Measurements from ENCODE around the gene BAD.

Gene BAD

DNA sequence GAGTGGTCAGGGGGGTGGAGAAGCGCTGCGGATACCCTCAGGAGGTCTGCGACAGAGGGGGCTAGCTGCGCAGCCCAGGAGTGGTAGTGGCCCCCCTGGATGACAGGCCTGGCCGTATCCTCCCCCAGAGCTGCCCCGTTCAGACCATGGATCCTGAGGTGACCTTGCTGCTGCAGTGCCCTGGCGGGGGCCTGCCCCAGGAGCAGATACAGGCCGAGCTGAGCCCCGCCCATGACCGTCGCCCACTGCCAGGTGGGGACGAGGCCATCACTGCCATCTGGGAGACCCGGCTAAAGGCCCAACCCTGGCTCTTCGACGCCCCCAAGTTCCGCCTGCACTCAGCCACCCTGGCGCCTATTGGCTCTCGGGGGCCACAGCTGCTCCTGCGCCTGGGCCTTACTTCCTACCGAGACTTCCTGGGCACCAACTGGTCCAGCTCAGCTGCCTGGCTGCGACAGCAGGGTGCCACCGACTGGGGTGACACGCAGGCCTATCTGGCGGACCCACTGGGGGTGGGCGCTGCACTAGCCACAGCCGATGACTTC, 57.9 kb downstream of the BAD start:
- DNase-seq = peak; percentile 48

DNA sequence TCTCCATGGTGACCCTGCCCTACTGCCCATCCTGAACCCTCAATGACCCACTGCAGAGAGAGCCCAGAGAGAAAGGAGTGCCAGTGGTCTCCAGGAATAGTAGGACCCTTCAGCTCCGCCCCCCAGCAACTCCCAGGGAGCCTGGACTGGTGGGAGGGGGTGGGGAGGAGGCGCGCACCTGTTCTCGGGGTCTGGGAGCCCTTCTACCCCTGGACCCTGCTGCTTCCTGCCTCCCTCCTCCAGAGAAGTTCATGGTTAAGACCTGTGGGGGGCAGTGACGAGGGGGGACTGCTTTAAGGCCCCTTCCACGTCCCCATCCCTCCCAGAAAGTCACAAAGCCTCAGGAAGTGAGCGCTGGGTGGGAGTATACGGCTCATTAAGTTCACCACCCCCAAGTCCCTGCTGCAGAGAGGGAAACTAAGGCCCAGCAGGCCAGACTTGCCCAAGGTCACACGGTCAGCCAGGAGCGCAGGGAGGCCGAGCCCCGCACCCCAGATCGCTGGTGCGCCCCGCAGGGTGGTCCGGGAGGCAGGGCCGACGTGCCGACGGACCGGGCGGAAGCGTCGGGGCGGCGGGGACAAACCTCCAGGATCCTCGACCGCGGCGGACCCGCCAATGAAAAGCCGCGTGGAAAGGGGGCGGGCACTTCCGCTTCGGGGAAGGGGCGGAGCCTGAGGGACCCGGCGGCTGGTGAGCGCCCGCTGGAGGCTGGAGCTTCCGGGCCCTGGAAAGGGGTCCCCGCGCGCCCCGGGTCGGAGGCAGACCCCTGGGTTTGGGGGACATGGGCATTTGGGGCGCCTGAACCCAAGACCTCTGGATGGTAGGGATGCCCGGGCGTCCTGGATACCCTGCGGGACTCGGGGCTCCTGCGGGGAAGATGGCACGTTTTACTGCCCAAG, 58.6 kb downstream of the BAD start, which contains the start of the genes NUDT22 and TRPT1:
TSS of gene NUDT22 (plus strand) at position 667 of the 899 bp plus-strand sequence. CDS start 379 bp downstream, outside the sequence.
TSS of gene TRPT1 (minus strand) at position 579 of the 899 bp plus-strand sequence. CDS start at position 253, 326 bp downstream.
- peak; percentile 90 for DNase-seq

DNA sequence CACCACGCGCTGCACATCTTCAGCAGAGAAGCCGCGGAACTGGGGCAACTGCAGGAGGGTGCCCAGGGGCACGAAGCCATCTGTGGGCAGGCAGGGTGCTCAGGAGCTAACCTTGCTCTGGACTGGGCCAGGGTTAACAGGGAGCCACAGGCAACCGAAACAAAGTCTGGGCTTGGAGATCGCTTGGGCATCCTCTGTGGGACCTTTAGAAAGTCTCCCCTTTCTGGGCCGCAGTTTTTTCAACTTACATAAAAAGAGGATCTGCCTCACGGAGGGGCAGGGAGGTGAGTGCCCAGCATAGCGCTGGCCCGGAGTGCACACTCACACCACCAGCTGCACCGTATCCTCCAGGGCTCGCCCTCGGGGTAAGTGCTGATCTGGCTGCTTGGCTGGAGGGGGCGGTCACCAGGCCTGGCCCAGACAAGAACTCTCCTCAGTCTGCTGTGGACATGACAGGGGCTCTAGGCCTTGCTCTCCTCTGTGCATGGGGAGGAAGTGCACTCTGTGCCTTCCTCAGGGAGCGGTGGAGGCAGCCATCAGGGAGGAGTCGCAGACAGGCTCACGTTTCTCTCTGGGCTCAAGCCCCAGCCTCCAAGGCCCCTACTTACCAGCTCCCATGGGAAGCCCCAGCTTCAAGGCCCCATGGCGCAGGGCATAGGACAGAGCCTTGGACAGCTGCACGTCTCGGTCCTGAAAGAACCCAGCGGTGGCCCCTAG, 59.4 kb downstream of the BAD start:
- no peak for DNase-seq

DNA sequence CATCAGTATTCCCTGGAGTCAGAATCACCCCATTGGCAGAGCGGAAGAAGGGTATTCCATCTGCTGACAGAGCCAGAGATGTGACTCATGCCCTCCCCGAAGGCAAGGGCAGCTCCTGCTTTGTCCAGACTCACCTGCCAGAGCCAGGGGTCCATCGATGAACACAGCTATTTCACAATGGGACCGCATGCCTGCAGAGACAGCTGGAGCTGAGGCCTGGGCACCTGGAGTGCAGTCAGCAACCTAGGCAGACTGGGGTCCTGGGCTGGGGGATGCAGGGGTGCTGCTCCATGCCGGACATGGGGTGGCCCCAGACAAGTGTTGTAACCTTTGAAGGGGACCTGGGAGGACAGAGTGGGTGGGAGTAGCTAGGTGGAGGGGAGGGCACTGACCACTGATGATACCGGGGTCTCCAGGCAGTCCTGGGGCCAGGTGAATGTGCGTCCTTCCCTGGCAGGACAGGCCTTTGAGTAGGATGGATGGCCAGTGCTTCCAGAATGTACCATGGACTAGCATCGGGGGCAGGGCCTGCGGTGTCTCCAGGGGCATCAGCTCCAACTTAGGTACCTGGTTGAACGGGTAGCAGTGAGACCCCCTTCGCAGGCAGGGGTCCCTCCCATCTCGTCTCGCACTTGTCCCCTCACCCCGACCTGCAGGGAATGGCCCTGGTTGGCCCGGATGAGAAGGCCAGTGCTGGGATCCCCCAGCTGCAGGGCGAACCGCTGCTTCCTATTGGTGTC, 60.1 kb downstream of the BAD start:
- no peak for DNase-seq

DNA sequence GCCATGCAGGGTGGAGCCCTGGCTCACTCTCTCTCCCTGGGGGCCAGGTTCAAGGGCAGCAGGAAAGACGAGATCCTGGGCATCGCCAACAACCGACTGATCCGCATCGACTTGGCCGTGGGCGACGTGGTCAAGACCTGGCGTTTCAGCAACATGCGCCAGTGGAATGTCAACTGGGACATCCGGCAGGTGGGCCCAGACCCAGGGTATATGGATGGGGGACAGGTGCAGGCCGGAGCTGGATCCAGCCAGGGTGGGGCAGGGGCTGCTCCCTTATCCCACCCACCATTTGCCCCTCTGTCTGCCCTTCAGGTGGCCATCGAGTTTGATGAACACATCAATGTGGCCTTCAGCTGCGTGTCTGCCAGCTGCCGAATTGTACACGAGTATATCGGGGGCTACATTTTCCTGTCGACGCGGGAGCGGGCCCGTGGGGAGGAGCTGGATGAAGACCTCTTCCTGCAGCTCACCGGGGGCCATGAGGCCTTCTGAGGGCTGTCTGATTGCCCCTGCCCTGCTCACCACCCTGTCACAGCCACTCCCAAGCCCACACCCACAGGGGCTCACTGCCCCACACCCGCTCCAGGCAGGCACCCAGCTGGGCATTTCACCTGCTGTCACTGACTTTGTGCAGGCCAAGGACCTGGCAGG, 61.3 kb downstream of the BAD start:
- DNase-seq = no peak

DNA sequence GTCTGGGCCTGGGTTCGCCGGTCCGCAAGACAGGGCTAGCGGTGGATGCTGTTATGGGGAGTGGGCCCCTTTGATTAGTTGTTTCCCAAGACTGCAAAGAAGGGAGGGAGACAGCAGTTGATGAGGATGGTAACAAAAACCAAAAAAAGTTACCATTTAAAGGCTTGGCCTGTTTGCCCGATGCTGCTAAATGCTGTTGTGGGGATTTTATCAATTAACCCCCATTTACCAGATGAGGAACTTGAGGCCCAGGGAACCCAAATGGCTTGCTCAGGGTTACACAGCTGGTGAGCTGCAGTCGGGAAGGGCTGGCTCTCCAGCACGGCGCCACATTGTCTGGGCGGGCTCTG, 61.8 kb downstream of the BAD start:
- no peak for DNase-seq

DNA sequence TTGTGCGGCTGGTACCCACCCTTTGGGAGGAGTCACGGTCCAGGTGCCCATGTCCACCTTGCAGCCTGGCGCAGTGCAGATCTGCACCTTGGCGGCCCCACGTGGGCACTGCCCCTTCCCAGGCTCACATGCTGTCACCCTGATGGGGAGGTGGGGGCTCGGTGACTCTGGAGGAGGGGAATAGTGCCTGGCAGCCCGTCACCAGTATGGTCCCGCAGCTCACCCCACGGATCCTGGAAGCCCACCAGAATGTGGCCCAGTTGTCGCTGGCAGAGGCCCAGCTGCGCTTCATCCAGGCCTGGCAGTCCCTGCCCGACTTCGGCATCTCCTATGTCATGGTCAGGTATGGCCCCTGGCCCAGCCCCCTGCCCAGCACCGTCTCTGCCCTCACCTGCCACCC, 63.7 kb downstream of the BAD start:
- DNase-seq = no peak

DNA sequence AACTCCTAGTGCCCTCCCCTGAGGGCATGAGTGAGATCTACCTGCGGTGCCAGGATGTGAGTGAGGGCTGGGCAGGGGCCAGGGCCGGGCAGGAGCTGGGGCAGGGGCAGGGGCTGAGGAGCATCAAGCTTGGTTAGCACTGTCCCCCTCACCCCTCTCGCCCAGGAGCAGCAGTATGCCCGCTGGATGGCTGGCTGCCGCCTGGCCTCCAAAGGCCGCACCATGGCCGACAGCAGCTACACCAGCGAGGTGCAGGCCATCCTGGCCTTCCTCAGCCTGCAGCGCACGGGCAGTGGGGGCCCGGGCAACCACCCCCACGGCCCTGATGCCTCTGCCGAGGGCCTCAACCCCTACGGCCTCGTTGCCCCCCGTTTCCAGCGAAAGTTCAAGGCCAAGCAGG, 64.2 kb downstream of the BAD start:
- DNase-seq = no peak
